Fibroblast of villous mesenchyme (primary cell): ENCODE measurements around the gene SPRR2G. TPM values are rescaled to one million over a fixed set of nuclear protein-coding genes. Genes with fewer than 3 reads are reported as not detected.

Source experiments
- DNase-seq: peaks from one replicate; pipeline ENCODE4 v3.0.0-alpha.2; 2010; ENCODE audit warnings: low read depth
- H3K4me3 ChIP-seq: 2 replicates; pipeline ENCODE4 v1.5.1; 2011; ENCODE audit warnings: low read depth, mild to moderate bottlenecking, low read length
- total RNA-seq: library from RNA; depleted of rRNA; stranded (reverse); fragments of >200 nt; gene quantifications from 2 replicates; pipeline ENCODE4 v1.2.3, GENCODE V29; 2012
- TF ChIP-seq, protein P1 (sequence below): IDR thresholded peaks from 2 replicates; pipeline ENCODE4 v1.5.1; 2012; ENCODE audit warnings: low read depth, mild to moderate bottlenecking, low read length; ENCODE audit not compliant: insufficient read depth

Gene SPRR2G
- total RNA-seq, 1 donor: not detected

DNA sequence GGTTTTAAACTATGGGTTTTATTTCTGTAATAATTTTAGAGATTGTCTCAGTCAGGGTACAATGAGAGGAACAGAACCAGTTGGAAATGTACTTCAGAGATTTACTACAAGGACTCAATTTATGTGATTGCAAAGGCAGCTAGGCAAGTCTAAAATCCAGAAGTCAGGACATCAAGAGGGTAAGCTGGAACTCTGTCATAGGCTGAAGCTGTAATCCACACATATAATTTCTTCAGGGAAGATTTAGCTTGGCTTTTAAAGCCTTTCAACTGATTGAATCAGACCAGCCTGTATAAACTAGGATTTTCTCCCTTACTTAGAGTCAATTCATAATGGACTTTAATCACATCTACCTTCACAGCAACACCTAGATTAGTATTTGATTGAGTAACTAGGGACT, 28.2 kb upstream of the SPRR2G start:
- TF ChIP-seq, protein P1, sequence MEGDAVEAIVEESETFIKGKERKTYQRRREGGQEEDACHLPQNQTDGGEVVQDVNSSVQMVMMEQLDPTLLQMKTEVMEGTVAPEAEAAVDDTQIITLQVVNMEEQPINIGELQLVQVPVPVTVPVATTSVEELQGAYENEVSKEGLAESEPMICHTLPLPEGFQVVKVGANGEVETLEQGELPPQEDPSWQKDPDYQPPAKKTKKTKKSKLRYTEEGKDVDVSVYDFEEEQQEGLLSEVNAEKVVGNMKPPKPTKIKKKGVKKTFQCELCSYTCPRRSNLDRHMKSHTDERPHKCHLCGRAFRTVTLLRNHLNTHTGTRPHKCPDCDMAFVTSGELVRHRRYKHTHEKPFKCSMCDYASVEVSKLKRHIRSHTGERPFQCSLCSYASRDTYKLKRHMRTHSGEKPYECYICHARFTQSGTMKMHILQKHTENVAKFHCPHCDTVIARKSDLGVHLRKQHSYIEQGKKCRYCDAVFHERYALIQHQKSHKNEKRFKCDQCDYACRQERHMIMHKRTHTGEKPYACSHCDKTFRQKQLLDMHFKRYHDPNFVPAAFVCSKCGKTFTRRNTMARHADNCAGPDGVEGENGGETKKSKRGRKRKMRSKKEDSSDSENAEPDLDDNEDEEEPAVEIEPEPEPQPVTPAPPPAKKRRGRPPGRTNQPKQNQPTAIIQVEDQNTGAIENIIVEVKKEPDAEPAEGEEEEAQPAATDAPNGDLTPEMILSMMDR: no peak
- H3K4me3 ChIP-seq: no peak overlapping the region
- no peak for DNase-seq

- DNase-seq: no peak
- TF ChIP-seq, protein P1: no peak
- H3K4me3 ChIP-seq: no peak overlapping the region
Observed at GRCh38 chr1:153174624-153175023, 23.9 kb upstream of the SPRR2G start.

GRCh38 chr1:153168686-153169085, 18.0 kb upstream of the SPRR2G start:
- no peak for DNase-seq
- no peak overlapping the region for H3K4me3 ChIP-seq
- TF ChIP-seq, protein P1: no peak

GRCh38 chr1:153155541-153155940, 4.9 kb upstream of the SPRR2G start:
- TF ChIP-seq, protein P1: no peak
- no peak overlapping the region for H3K4me3 ChIP-seq
- DNase-seq: no peak

GRCh38 chr1:153152481-153152880, 1.8 kb upstream of the SPRR2G start:
- no peak overlapping the region for H3K4me3 ChIP-seq
- no peak for DNase-seq
- TF ChIP-seq, protein P1: no peak

DNA sequence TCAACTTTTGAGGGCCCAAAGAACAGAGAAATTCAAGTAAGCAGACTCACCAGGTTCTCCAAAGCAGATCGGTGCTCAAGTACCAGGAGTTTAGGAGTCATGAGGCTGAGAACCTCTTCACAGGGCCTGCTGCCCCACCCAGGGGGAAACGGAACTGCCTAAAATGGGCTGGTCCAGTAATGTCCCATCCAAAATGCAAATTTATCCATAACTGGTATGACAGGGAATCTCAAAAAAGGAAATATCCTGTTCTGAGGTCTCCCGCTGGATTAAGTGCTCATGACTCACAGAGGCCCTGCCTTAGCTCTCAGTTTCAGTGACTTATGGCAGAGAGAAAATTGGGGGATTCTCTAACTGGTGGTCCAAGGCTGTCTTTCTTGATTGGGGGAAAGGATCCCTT, 9.3 kb downstream of the SPRR2G start:
- TF ChIP-seq, protein P1: no peak
- DNase-seq: no peak
- H3K4me3 ChIP-seq: no peak overlapping the region

- H3K4me3 ChIP-seq: no peak overlapping the region
- TF ChIP-seq, protein P1: no peak
- DNase-seq: no peak
Observed at GRCh38 chr1:153140484-153140883, 10.2 kb downstream of the SPRR2G start.
